ENCODE measurements around the gene AQP3.
A peak's percentile ranks its signal among the peaks of the same experiment; 100 is the strongest.

The AQP3 gene

GRCh38 chr9:33453999-33454660 lies 6.7 kb upstream of the AQP3 start:
- no peak overlapping the region for H3K4me3 ChIP-seq (ENCODE audit: low read depth, low read length)
- TF ChIP-seq CTCF (IDR thresholded peaks at IDR 0.05; ENCODE audit: control insufficient read depth, extremely low read depth, insufficient read depth) = no peak
- DNase-seq (ENCODE audit: low read depth) = no peak

GRCh38 chr9:33453286-33453860 lies 6.0 kb upstream of the AQP3 start:
- H3K4me3 ChIP-seq (ENCODE audit: low read depth, low read length) = no peak overlapping the region
- no peak for TF ChIP-seq CTCF (IDR thresholded peaks at IDR 0.05; ENCODE audit: control insufficient read depth, extremely low read depth, insufficient read depth)
- DNase-seq (ENCODE audit: low read depth) = no peak

GRCh38 chr9:33452828-33453271 lies 5.5 kb upstream of the AQP3 start:
- no peak overlapping the region for H3K4me3 ChIP-seq (ENCODE audit: low read depth, low read length)
- no peak for DNase-seq (ENCODE audit: low read depth)
- peak; percentile 62 for TF ChIP-seq CTCF (IDR thresholded peaks at IDR 0.05; ENCODE audit: control insufficient read depth, extremely low read depth, insufficient read depth)

- no peak overlapping the region for H3K4me3 ChIP-seq (ENCODE audit: low read depth, low read length)
- no peak for DNase-seq (ENCODE audit: low read depth)
- TF ChIP-seq CTCF (IDR thresholded peaks at IDR 0.05; ENCODE audit: control insufficient read depth, extremely low read depth, insufficient read depth) = no peak
Observed at GRCh38 chr9:33450621-33451146, 3.3 kb upstream of the AQP3 start.

GRCh38 chr9:33449715-33450114 lies 2.3 kb upstream of the AQP3 start:
- TF ChIP-seq CTCF (IDR thresholded peaks at IDR 0.05; ENCODE audit: control insufficient read depth, extremely low read depth, insufficient read depth) = no peak
- H3K4me3 ChIP-seq (ENCODE audit: low read depth, low read length) = no peak overlapping the region
- no peak for DNase-seq (ENCODE audit: low read depth)

GRCh38 chr9:33447799-33448553 lies 583 bp upstream of the AQP3 start:
- no peak for DNase-seq (ENCODE audit: low read depth)
- TF ChIP-seq CTCF (IDR thresholded peaks at IDR 0.05; ENCODE audit: control insufficient read depth, extremely low read depth, insufficient read depth) = no peak
- peak overlapping the region; percentile 67 for H3K4me3 ChIP-seq (ENCODE audit: low read depth, low read length)
